OCI-LY1 (cell line): ENCODE results near the gene WHRN.

ENCODE experiments used
- H2AFZ ChIP-seq: fragments of 200-600 bp; sonication (generic), shearing (Covaris generic); 2 replicates; pipeline ENCODE4 v1.6.0; 2014; ENCODE audit warnings: antibody characterized with exemption, mild to moderate bottlenecking, low read length
- H3F3A ChIP-seq: fragments of 200-600 bp; sonication (generic), shearing (Covaris generic); 2 replicates; pipeline ENCODE4 v1.6.0; 2014; ENCODE audit warnings: mild to moderate bottlenecking, antibody characterized with exemption, low read length, moderate library complexity; ENCODE audit not compliant: insufficient read depth
- H3K27ac ChIP-seq: fragments of 200-600 bp; sonication (generic); 2 replicates; pipeline ENCODE4 v1.5.1; 2014; ENCODE audit warnings: low read length, mixed run types, mild to moderate bottlenecking, low read depth; ENCODE audit not compliant: poor library complexity, severe bottlenecking
- H3K27me3 ChIP-seq: fragments of 200-600 bp; sonication (generic); 2 replicates; pipeline ENCODE4 v1.6.0; 2014; ENCODE audit warnings: antibody characterized with exemption, mild to moderate bottlenecking, low read length, moderate library complexity; ENCODE audit not compliant: insufficient read depth
- H3K36me3 ChIP-seq: fragments of 200-600 bp; sonication (generic); 2 replicates; pipeline ENCODE4 v1.6.1; 2014; ENCODE audit warnings: mild to moderate bottlenecking, antibody characterized with exemption, low read length, moderate library complexity, mixed read lengths; ENCODE audit not compliant: insufficient read depth
- H3K4me1 ChIP-seq: fragments of 200-600 bp; sonication (generic); 2 replicates; pipeline ENCODE4 v1.5.1; 2014; ENCODE audit warnings: mild to moderate bottlenecking, low read length, moderate library complexity; ENCODE audit not compliant: insufficient read depth, severe bottlenecking
- H3K4me2 ChIP-seq: fragments of 200-600 bp; sonication (generic), shearing (Covaris generic); 2 replicates; pipeline ENCODE4 v1.6.1; 2014; ENCODE audit warnings: low read length
- H3K4me3 ChIP-seq: fragments of 200-600 bp; sonication (generic); 2 replicates; pipeline ENCODE4 v1.5.1; 2014; ENCODE audit warnings: low read length, low read depth, mild to moderate bottlenecking, mixed read lengths; ENCODE audit not compliant: poor library complexity, severe bottlenecking
- H3K79me2 ChIP-seq: fragments of 200-600 bp; shearing (Covaris generic); 2 replicates; pipeline ENCODE4 v1.6.1; 2016; ENCODE audit warnings: mixed run types, low read length, mixed read lengths; ENCODE audit not compliant: insufficient read depth
- H3K9ac ChIP-seq: fragments of 200-600 bp; sonication (generic), shearing (Covaris generic); 2 replicates; pipeline ENCODE4 v1.6.1; 2014; ENCODE audit warnings: mild to moderate bottlenecking, low read length, mixed read lengths
- H3K9me2 ChIP-seq: fragments of 200-600 bp; sonication (generic), shearing (Covaris generic); 2 replicates; pipeline ENCODE4 v1.6.1; 2014; ENCODE audit warnings: low read depth, mild to moderate bottlenecking, low read length, mixed read lengths
- H3K9me3 ChIP-seq: fragments of 200-600 bp; shearing (Covaris generic); 2 replicates; pipeline ENCODE4 v1.6.1; 2014; ENCODE audit warnings: low read length, mixed read lengths
- H4K20me1 ChIP-seq: fragments of 200-600 bp; sonication (generic), shearing (Covaris generic); 2 replicates; pipeline ENCODE4 v1.6.0; 2016; ENCODE audit warnings: mild to moderate bottlenecking, low read length; ENCODE audit not compliant: insufficient read depth
- CTCF ChIP-seq: fragments of 200-600 bp; sonication (generic), shearing (Covaris generic); IDR thresholded peaks from 2 replicates; pipeline ENCODE4 v1.5.1; 2017; ENCODE audit warnings: mild to moderate bottlenecking, antibody characterized with exemption, low read length, moderate library complexity, mixed read lengths
- EZH2 ChIP-seq: fragments of 200-600 bp; sonication (generic), shearing (Covaris generic); IDR thresholded peaks from 2 replicates; pipeline ENCODE4 v1.8.0; 2017; ENCODE audit warnings: borderline replicate concordance, mixed run types, mild to moderate bottlenecking, antibody characterized with exemption, low read length, moderate library complexity, mixed read lengths

Gene WHRN

GRCh38 chr9:114385397-114386181 lies 119.7 kb downstream of the WHRN start:
- TF ChIP-seq EZH2 (no peak), CTCF (no peak)
- H4K20me1 ChIP-seq, result no peaks in the 10 kb centered on the region
- peak overlapping the region; percentile 84 for H3K4me3 ChIP-seq
- peak overlapping the region; percentile 99 for H3K27ac ChIP-seq
- H3K79me2 ChIP-seq, result peaks cover 34% of the 10 kb centered on the region
- peaks cover 13% of the 10 kb centered on the region for H3K36me3 ChIP-seq
- H3K4me2 ChIP-seq, result peak overlapping the region; percentile 96
- H3K4me1 ChIP-seq, result peaks cover 77% of the 10 kb centered on the region
- H3K27me3 ChIP-seq, result no peaks in the 10 kb centered on the region
- H3F3A ChIP-seq, result peaks cover 9% of the 10 kb centered on the region; the same call in 1 of the 2 replicates
- no peaks in the 10 kb centered on the region for H3K9me2 ChIP-seq
- H3K9me3 ChIP-seq, result no peaks in the 10 kb centered on the region
- no peak overlapping the region for H2AFZ ChIP-seq
- H3K9ac ChIP-seq, result peak overlapping the region; percentile 91

- Histone ChIP-seq H3K79me2 (peaks cover 34% of the 10 kb centered on the region), H4K20me1 (no peaks in the 10 kb centered on the region), H3K4me1 (peaks cover 70% of the 10 kb centered on the region), H3K27me3 (no peaks in the 10 kb centered on the region), H3K4me2 (peak overlapping the region; percentile 60), H3K27ac (peak overlapping the region; percentile 99), H3K9me3 (no peaks in the 10 kb centered on the region), H3K36me3 (peaks cover 19% of the 10 kb centered on the region), H3F3A (peaks cover 6% of the 10 kb centered on the region; the same call in 1 of the 2 replicates), H3K9ac (peak overlapping the region; percentile 56), H3K4me3 (peak overlapping the region; percentile 41), H2AFZ (no peak overlapping the region), H3K9me2 (no peaks in the 10 kb centered on the region)
- TF ChIP-seq CTCF (no peak), EZH2 (no peak)
Observed at GRCh38 chr9:114384836-114385396, 120.4 kb downstream of the WHRN start.

GRCh38 chr9:114384341-114384740 lies 120.9 kb downstream of the WHRN start:
- peak overlapping the region; percentile 99 for H3K27ac ChIP-seq
- peak overlapping the region; percentile 56 for H3K9ac ChIP-seq
- peaks cover 25% of the 10 kb centered on the region for H3K36me3 ChIP-seq
- peaks cover 6% of the 10 kb centered on the region; the same call in 1 of the 2 replicates for H3F3A ChIP-seq
- TF ChIP-seq EZH2, result no peak
- no peak for TF ChIP-seq CTCF
- no peaks in the 10 kb centered on the region for H3K9me2 ChIP-seq
- H3K4me2 ChIP-seq, result peak overlapping the region; percentile 60
- peaks cover 65% of the 10 kb centered on the region for H3K4me1 ChIP-seq
- H2AFZ ChIP-seq, result no peak overlapping the region
- H3K9me3 ChIP-seq, result no peaks in the 10 kb centered on the region
- H3K79me2 ChIP-seq, result peaks cover 34% of the 10 kb centered on the region
- peak overlapping the region; percentile 41 for H3K4me3 ChIP-seq
- H3K27me3 ChIP-seq, result no peaks in the 10 kb centered on the region
- H4K20me1 ChIP-seq, result no peaks in the 10 kb centered on the region
